Measurements from ENCODE around the gene RNF224. TPM values are rescaled to one million over a fixed set of nuclear protein-coding genes. Genes with fewer than 3 reads are reported as not detected.

RNF224 gene
- total RNA-seq, 1 donor from 2014 or later, result 0.39 TPM

GRCh38 chr9:137200311-137201204, 26.7 kb upstream of the RNF224 start, which contains the start of gene TPRN:
TSS of gene TPRN (minus strand) at chr9:137200741. CDS start at chr9:137200711, 30 bp downstream.
- Mint-ChIP-seq H3K4me3 (ENCODE audit: unreplicated experiment) (peak within 1 kb of the TSS; percentile 86), H3K27me3 (ENCODE audit: unreplicated experiment) (peaks cover 5% of the 10 kb centered on the region), H3K27ac (ENCODE audit: unreplicated experiment) (peak within 1 kb of the TSS; percentile 82), H3K4me1 (ENCODE audit: low read depth, unreplicated experiment) (peaks cover 7% of the 10 kb centered on the region), H3K36me3 (ENCODE audit: unreplicated experiment) (no peaks in the 10 kb centered on the region), H3K9me3 (ENCODE audit: unreplicated experiment) (peaks cover 4% of the 10 kb centered on the region)
- TF ChIP-seq CTCF (IDR thresholded peaks at IDR 0.05; ENCODE audit: partially characterized antibody, unreplicated experiment), result no peak
- peak; percentile 99 for DNase-seq

- TF ChIP-seq CTCF (IDR thresholded peaks at IDR 0.05; ENCODE audit: partially characterized antibody, unreplicated experiment), result no peak
- H3K9me3 Mint-ChIP-seq (ENCODE audit: unreplicated experiment), result peaks cover 5% of the 10 kb centered on the region
- peaks cover 5% of the 10 kb centered on the region for H3K27me3 Mint-ChIP-seq (ENCODE audit: unreplicated experiment)
- peak overlapping the region; percentile 82 for H3K27ac Mint-ChIP-seq (ENCODE audit: unreplicated experiment)
- no peaks in the 10 kb centered on the region for H3K36me3 Mint-ChIP-seq (ENCODE audit: unreplicated experiment)
- DNase-seq, result no peak
- H3K4me3 Mint-ChIP-seq (ENCODE audit: unreplicated experiment), result peak overlapping the region; percentile 86
- H3K4me1 Mint-ChIP-seq (ENCODE audit: low read depth, unreplicated experiment), result peaks cover 8% of the 10 kb centered on the region
Observed at GRCh38 chr9:137201205-137201868, 26.0 kb upstream of the RNF224 start.

- H3K27me3 Mint-ChIP-seq (ENCODE audit: unreplicated experiment), result peaks cover 5% of the 10 kb centered on the region
- H3K4me1 Mint-ChIP-seq (ENCODE audit: low read depth, unreplicated experiment), result peaks cover 13% of the 10 kb centered on the region
- TF ChIP-seq CTCF (IDR thresholded peaks at IDR 0.05; ENCODE audit: partially characterized antibody, unreplicated experiment), result no peak
- peak overlapping the region; percentile 15 for H3K4me3 Mint-ChIP-seq (ENCODE audit: unreplicated experiment)
- no peak for DNase-seq
- peaks cover 12% of the 10 kb centered on the region for H3K9me3 Mint-ChIP-seq (ENCODE audit: unreplicated experiment)
- no peak overlapping the region for H3K27ac Mint-ChIP-seq (ENCODE audit: unreplicated experiment)
- peaks cover 5% of the 10 kb centered on the region for H3K36me3 Mint-ChIP-seq (ENCODE audit: unreplicated experiment)
Observed at GRCh38 chr9:137202966-137203365, 24.3 kb upstream of the RNF224 start.

GRCh38 chr9:137204731-137205125, 22.6 kb upstream of the RNF224 start:
- H3K4me3 Mint-ChIP-seq (ENCODE audit: unreplicated experiment), result peak overlapping the region; percentile 97
- peaks cover 5% of the 10 kb centered on the region for H3K36me3 Mint-ChIP-seq (ENCODE audit: unreplicated experiment)
- H3K9me3 Mint-ChIP-seq (ENCODE audit: unreplicated experiment), result peaks cover 12% of the 10 kb centered on the region
- DNase-seq, result no peak
- peaks cover 3% of the 10 kb centered on the region for H3K27me3 Mint-ChIP-seq (ENCODE audit: unreplicated experiment)
- peaks cover 13% of the 10 kb centered on the region for H3K4me1 Mint-ChIP-seq (ENCODE audit: low read depth, unreplicated experiment)
- TF ChIP-seq CTCF (IDR thresholded peaks at IDR 0.05; ENCODE audit: partially characterized antibody, unreplicated experiment), result no peak
- peak overlapping the region; percentile 85 for H3K27ac Mint-ChIP-seq (ENCODE audit: unreplicated experiment)
